ENCODE results near the gene UGT1A6.

- TF ChIP-seq, protein P1, sequence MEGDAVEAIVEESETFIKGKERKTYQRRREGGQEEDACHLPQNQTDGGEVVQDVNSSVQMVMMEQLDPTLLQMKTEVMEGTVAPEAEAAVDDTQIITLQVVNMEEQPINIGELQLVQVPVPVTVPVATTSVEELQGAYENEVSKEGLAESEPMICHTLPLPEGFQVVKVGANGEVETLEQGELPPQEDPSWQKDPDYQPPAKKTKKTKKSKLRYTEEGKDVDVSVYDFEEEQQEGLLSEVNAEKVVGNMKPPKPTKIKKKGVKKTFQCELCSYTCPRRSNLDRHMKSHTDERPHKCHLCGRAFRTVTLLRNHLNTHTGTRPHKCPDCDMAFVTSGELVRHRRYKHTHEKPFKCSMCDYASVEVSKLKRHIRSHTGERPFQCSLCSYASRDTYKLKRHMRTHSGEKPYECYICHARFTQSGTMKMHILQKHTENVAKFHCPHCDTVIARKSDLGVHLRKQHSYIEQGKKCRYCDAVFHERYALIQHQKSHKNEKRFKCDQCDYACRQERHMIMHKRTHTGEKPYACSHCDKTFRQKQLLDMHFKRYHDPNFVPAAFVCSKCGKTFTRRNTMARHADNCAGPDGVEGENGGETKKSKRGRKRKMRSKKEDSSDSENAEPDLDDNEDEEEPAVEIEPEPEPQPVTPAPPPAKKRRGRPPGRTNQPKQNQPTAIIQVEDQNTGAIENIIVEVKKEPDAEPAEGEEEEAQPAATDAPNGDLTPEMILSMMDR (conservative IDR thresholded peaks at IDR 0.05): no peak
- TF ChIP-seq EZH2 (IDR thresholded peaks at IDR 0.05; ENCODE audit: low read depth): no peak
These were observed 67.4 kb downstream of the UGT1A6 start, which contains the start of gene UGT1A1 for GRCh38 chr2:233760043-233760442.
